ENCODE measurements around the gene HMGB4.

Gene HMGB4

DNA sequence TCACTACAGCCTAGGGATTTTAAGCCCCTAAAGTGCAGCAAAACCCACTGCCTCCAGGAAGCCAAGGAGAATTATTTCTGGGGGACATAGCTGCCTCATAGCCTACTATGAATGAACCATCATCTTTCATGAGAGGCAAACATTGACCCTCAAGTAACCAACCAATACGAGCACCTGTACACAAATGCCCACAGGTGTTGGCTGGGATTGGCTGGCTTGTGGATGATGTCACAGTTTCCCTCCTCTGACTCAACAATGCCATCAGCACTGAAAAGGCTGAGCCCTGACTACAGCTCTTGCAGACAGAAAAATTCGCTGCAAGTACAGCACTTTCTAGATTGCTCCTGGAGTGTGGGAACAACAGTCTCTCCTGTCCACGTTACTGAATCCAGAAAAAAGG, at the start of gene HMGB4:
TSS of gene HMGB4 (plus strand) at position 301 of the 400 bp plus-strand sequence. CDS start 113 bp downstream, outside the sequence.
- no peak for DNase-seq (ENCODE audit: low spot score)

DNA sequence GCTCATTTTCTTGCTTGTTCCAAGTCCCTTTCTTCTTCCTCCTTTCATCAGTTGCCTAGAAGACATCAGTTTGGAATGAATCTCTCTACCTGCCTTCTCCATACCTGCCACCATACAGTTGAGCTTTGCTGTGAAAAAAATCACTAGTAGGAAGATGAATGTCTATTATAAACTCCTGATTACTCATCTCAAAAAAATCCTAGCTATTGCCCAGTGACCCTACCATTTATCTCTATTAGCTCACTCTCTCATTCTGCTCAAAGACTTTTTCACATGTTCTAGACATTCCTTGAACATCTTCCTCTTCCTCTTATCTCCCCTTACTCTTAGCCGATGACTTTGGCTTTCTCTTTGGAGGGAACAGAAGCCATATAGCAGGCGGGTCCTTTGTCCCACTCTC, 49.7 kb upstream of the HMGB4 start:
- DNase-seq (ENCODE audit: low spot score), result no peak

DNA sequence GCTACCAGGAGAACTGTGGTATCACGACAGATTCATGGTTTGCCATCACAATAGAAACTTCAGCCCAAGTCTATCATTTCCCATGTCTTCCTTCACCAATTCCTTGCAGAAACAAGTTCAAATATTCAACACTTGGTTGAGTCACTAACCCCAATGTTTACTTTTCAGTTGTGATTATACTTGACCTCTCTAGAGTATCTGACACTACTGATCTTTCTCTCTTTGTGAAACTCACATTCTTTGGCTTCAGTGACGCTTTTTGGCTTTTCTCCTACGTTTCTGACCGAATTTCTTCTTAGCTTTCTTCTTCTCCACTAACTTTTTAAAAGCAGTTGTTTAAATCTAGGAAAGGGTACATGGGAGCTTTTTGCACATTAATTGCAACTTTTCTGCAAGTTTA, 48.8 kb upstream of the HMGB4 start:
- DNase-seq (ENCODE audit: low spot score), result no peak

GRCh38 chr1:33818071-33818470, 45.8 kb upstream of the HMGB4 start:
- DNase-seq (ENCODE audit: low spot score), result no peak

GRCh38 chr1:33819290-33819912, 44.5 kb upstream of the HMGB4 start:
- DNase-seq (ENCODE audit: low spot score), result no peak

DNA sequence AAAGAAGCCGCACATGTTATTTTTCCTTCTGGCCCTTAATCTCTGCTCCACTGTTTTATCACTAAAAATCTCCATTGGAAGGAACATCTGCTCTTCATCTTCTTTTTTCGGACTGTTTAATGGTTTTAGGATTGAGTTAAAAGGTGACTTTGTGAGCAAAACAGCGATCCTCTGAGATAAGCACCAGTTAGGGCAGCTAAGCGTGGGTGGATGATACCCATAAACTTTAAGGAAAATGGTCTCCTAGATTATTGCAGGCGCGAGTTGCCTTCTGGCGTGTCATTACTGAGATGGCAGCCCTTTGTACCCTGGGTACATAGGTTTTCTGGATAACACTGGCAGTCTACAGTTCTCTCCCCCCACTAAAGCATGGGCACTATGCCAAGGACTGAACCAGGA, 44.0 kb upstream of the HMGB4 start:
- no peak for DNase-seq (ENCODE audit: low spot score)

DNA sequence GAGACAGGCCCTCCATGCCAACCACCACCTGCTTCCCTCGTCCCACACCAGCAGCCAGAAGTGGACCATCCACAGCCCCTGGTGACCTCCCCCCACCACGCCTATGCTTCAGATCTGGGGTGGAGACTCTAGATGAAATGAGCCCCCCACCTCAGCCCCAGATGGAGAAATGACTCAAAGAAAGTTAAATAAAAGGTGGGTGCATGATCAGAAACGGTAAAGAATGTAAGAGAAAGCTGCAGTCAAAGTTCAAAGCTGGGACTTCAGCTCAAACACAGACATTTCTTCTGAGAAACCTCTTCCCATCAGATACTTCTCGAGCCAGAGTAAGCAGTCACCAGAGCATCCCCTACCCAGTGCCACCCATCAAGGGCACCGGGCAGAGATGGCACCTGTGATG, 43.1 kb upstream of the HMGB4 start:
- no peak for DNase-seq (ENCODE audit: low spot score)

DNA sequence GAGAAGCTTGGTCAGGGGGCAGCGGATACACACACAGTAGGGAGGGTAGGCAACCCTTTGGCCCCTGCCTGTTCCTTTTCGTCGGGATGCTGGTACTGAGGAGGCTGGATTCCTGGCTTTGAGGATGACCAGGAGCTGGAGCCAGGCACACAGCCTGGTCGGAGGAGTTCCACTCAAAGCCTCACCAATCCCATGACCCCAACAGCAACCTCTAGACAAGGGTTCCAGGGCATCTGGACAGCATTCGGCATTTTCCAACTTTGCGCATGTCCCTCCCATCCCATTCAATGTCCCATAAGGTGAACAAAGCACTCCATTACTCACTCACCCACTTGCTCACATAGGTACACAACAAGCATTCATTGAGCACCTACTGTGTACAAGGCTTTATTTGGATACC, 42.6 kb upstream of the HMGB4 start:
- no peak for DNase-seq (ENCODE audit: low spot score)

DNA sequence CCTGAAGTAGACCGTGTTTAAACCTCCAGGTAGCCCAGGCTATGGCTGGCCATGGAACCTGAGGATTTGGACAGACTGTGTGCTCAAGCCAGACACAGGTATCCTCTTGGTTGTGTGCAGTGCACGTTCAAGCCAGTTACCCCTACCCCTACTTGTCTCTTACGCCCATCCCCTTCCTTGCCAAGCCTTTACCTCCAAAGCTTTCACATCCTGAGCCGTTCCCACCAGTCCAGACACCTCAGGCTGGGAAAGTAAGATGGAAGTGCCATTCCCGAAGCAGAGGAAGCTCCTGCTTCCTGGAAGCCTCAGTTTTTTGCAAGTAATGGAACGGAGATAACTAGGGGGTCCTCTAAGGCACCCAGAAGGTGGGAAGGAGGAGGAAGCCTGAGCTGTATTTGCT, 41.5 kb upstream of the HMGB4 start:
- no peak for DNase-seq (ENCODE audit: low spot score)

- DNase-seq (ENCODE audit: low spot score), result no peak
Observed at GRCh38 chr1:33823401-33823800, 40.5 kb upstream of the HMGB4 start.

- no peak for DNase-seq (ENCODE audit: low spot score)
Observed at GRCh38 chr1:33823830-33824229, 40.0 kb upstream of the HMGB4 start.

DNA sequence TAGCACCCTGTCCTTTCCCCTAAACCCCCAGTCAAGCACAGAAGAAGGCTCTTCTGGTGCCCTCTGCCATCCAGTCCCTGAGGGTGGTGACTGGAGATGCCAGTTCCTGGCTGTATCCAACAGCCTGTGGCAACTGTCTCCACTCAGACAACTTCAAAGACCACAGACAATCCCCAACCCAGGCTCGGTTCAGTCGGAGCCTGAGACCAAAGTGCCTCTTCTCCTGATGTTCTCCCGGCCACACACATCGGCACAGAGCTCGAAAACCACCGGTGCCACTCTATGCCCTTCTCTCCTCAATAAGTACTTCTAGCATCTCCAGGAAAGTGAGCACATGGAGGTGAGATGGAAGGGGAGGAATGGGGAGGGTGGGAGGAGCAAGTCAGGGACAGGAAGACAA, 39.6 kb upstream of the HMGB4 start:
- DNase-seq (ENCODE audit: low spot score), result no peak

DNA sequence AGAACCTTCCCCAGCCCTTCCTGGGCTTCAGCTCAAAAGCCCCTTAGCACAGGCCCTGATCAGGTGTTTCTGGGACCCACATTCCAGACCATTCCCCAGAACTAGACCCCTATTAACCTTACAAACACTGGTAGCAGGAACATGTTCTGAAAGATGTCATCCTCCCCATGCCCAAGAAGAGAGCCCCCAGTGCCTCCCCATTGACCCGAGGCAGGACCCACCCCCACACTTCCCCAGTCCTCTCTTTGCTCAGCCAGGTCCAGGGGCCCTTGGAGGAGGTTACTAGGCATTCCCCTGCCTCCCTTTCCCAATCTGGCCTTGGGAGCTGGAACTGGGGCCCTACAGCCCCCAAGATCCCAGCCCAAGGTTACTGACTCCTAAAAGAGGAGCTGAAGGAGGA, 38.9 kb upstream of the HMGB4 start:
- no peak for DNase-seq (ENCODE audit: low spot score)

GRCh38 chr1:33825506-33825905, 38.4 kb upstream of the HMGB4 start:
- no peak for DNase-seq (ENCODE audit: low spot score)

DNA sequence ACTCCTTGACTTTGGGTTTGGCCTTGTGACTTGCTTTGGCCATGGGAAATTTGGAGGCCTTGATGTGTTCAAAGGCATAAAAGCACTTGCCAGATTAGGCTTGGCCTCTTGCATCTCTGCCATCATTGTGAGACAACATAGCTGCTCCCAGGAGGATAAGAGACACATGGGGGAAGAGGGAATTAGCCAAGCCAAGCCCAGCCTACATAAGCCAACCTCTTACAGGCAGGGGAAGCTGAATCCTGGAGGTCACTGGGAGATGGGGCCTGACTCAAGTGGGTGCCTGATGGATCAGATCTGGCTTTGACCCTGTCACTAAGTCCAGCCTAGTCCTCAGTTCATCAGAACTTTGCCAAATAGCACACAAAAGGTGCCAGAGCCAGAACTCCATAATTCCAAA, 37.6 kb upstream of the HMGB4 start:
- no peak for DNase-seq (ENCODE audit: low spot score)

- DNase-seq (ENCODE audit: low spot score), result no peak
Observed at GRCh38 chr1:33826711-33827110, 37.2 kb upstream of the HMGB4 start.

DNA sequence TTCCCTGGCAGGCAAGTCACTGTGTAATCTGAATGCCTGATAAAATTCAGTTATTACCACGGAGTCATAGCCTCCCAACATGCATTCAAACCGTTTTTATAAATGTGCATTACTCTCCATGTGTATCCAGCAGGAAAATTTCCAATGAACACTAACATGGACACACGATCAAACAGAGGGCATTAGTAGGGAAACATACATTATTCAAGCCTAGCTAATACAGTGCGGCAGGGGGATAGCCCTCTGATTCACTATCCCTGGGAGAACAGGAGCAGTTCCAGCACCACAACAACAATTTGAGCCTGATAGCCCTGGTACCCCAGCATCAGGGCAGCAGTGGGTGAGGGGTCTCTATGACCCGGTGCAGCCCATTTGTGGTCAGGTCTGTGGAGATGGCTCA, 35.8 kb upstream of the HMGB4 start:
- DNase-seq (ENCODE audit: low spot score), result no peak

DNA sequence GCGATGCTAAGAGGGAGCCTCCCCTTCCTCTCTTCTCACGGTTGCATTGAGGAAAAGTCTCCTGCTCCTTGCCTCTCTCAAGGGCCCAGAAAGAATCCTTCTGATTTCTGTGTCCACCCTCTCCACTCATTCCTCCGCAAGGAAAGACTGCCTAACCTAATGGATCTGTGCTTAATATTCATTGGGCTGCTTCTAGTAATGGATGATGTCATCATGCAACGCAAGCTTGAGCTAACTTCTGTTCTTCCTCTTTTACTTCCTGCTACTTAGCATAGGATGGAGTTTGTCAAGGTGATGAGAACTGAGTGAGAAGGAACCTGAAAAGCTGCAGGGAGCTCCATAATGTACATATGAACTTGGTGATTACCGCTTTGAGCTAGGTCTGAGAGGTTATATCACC, 35.2 kb upstream of the HMGB4 start:
- DNase-seq (ENCODE audit: low spot score), result no peak

- DNase-seq (ENCODE audit: low spot score), result peak; percentile 49
Observed at GRCh38 chr1:33836911-33837310, 27.0 kb upstream of the HMGB4 start.

GRCh38 chr1:33837635-33838034, 26.2 kb upstream of the HMGB4 start:
- no peak for DNase-seq (ENCODE audit: low spot score)

- DNase-seq (ENCODE audit: low spot score), result no peak
Observed at GRCh38 chr1:33841494-33841893, 22.4 kb upstream of the HMGB4 start.

DNA sequence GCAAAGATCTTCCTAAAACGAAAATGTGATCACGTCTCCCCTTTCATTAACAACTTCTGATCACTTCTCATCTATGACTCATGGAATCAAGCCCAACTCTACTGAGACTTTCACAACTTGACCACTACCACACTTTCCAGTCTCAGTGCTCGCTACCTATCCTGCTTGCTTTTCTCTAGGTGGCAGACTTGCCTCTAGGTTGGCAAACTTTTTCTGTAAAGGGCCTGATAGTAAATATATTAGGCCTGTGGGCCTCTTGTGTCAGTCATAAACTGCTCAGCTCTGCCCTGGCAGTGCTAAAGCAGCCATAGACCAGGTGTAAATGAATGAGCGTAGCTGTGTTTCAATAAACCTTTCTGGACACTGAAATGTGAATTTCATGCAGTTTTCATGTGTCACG, 21.5 kb upstream of the HMGB4 start:
- DNase-seq (ENCODE audit: low spot score), result no peak

- DNase-seq (ENCODE audit: low spot score), result no peak
Observed at GRCh38 chr1:33844166-33844565, 19.7 kb upstream of the HMGB4 start.

- DNase-seq (ENCODE audit: low spot score), result no peak
Observed at GRCh38 chr1:33846861-33847260, 17.0 kb upstream of the HMGB4 start.

Measured in putamen (tissue), 1 donor.